K562 (cell line): ENCODE data around the gene APOO.

Experiments used
- FOXA1 ChIP-seq: fragments of 450-650 bp; IDR thresholded peaks from 2 replicates; pipeline ENCODE4 v1.6.1; 2016; ENCODE audit warnings: mild to moderate bottlenecking, borderline replicate concordance
- HDAC2 ChIP-seq: fragments of 450-650 bp; IDR thresholded peaks from 2 replicates; pipeline ENCODE4 v1.6.1; 2016; ENCODE audit warnings: mild to moderate bottlenecking
- POLR2A ChIP-seq: fragments of 450-650 bp; conservative IDR thresholded peaks from 2 replicates; pipeline ENCODE4 v1.6.1; 2016
- SREBF2 ChIP-seq: sonication (generic); formaldehyde crosslinking; IDR thresholded peaks from 2 replicates; pipeline ENCODE4 v1.4.0; 2020; ENCODE audit warnings: mild to moderate bottlenecking, missing genetic modification reagents
- TSC22D4 ChIP-seq: fragments of 450-650 bp; IDR thresholded peaks from 2 replicates; pipeline ENCODE4 v1.6.1; 2016; ENCODE audit warnings: missing genetic modification characterization, missing biosample characterization, control low read depth
- ZNF57 ChIP-seq: fragments of 450-650 bp; formaldehyde crosslinking; IDR thresholded peaks from 2 replicates; pipeline ENCODE4 v1.4.0; 2020; ENCODE audit warnings: mild to moderate bottlenecking, moderate library complexity
- TF ChIP-seq, protein P1 (sequence below): fragments of 450-650 bp; formaldehyde crosslinking; IDR thresholded peaks from 2 replicates; pipeline ENCODE4 v1.4.0; 2022; ENCODE audit warnings: missing genetic modification characterization
- TF ChIP-seq, protein P2 (sequence below): sonication (generic); formaldehyde crosslinking; IDR thresholded peaks from 2 replicates; pipeline ENCODE4 v1.8.1; 2022; ENCODE audit warnings: missing genetic modification reagents
- TF ChIP-seq, protein P3 (sequence below): sonication (generic); formaldehyde crosslinking; IDR thresholded peaks from 2 replicates; pipeline ENCODE4 v1.8.1; 2023; ENCODE audit warnings: mild to moderate bottlenecking, missing genetic modification reagents
- TF ChIP-seq, protein P4 (sequence below), 3 experiments: IDR thresholded peaks in 2 of 3; conservative IDR thresholded peaks in 1 of 3; 2 replicates each; pipeline ENCODE4 v1.5.1; 2011 to 2012; ENCODE audit warnings: low read length in 3 of 3, mild to moderate bottlenecking in 3 of 3, control low read depth in 2 of 3, improper control_type of control experiment in 1 of 3, inconsistent platforms in 1 of 3, low read depth in 1 of 3, mixed read lengths in 1 of 3, moderate library complexity in 1 of 3; ENCODE audit not compliant: insufficient read depth in 2 of 3

DNA sequence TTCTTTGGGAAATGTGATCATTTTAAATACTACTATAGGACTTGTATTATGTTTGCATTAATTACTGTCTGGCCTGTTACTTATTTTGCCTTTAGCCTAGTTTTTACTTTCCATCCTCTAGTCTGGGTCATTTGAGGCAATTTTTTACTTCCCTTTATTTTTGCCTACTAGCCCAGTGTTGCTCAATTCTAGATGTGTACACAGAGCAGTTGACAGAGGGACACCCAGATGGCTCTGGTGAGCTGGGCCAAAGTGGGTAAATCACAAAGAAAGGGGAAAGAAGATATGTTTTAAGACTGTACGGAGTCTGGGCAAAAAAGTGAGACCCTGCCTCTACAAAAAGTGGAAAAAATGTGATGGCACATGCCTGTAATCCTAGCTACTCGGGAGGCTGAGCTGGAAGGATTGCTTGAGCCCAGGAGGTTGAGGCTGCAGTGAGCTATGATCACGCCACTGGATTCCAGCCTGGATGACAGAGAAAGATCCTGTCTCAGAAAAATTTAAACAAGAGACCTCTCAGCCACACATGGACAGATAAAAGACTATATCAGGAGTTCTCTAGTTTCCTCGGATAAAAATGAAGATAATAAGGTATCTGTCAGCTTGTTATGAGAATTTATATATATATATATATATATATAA lies 35.7 kb downstream of the APOO start:
- TF ChIP-seq FOXA1 (no peak), TSC22D4 (no peak), SREBF2 (no peak), POLR2A (no peak), ZNF57 (CRISPR knock-in tag) (no peak), HDAC2 (no peak)
- TF ChIP-seq, protein P1, sequence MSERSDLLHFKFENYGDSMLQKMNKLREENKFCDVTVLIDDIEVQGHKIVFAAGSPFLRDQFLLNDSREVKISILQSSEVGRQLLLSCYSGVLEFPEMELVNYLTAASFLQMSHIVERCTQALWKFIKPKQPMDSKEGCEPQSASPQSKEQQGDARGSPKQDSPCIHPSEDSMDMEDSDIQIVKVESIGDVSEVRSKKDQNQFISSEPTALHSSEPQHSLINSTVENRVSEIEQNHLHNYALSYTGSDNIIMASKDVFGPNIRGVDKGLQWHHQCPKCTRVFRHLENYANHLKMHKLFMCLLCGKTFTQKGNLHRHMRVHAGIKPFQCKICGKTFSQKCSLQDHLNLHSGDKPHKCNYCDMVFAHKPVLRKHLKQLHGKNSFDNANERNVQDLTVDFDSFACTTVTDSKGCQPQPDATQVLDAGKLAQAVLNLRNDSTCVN: no peak
- TF ChIP-seq, protein P2, sequence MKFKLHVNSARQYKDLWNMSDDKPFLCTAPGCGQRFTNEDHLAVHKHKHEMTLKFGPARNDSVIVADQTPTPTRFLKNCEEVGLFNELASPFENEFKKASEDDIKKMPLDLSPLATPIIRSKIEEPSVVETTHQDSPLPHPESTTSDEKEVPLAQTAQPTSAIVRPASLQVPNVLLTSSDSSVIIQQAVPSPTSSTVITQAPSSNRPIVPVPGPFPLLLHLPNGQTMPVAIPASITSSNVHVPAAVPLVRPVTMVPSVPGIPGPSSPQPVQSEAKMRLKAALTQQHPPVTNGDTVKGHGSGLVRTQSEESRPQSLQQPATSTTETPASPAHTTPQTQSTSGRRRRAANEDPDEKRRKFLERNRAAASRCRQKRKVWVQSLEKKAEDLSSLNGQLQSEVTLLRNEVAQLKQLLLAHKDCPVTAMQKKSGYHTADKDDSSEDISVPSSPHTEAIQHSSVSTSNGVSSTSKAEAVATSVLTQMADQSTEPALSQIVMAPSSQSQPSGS (CRISPR knock-in tag): no peak
- TF ChIP-seq, protein P3, sequence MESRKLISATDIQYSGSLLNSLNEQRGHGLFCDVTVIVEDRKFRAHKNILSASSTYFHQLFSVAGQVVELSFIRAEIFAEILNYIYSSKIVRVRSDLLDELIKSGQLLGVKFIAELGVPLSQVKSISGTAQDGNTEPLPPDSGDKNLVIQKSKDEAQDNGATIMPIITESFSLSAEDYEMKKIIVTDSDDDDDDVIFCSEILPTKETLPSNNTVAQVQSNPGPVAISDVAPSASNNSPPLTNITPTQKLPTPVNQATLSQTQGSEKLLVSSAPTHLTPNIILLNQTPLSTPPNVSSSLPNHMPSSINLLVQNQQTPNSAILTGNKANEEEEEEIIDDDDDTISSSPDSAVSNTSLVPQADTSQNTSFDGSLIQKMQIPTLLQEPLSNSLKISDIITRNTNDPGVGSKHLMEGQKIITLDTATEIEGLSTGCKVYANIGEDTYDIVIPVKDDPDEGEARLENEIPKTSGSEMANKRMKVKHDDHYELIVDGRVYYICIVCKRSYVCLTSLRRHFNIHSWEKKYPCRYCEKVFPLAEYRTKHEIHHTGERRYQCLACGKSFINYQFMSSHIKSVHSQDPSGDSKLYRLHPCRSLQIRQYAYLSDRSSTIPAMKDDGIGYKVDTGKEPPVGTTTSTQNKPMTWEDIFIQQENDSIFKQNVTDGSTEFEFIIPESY (CRISPR knock-in tag): no peak
- TF ChIP-seq, protein P4, sequence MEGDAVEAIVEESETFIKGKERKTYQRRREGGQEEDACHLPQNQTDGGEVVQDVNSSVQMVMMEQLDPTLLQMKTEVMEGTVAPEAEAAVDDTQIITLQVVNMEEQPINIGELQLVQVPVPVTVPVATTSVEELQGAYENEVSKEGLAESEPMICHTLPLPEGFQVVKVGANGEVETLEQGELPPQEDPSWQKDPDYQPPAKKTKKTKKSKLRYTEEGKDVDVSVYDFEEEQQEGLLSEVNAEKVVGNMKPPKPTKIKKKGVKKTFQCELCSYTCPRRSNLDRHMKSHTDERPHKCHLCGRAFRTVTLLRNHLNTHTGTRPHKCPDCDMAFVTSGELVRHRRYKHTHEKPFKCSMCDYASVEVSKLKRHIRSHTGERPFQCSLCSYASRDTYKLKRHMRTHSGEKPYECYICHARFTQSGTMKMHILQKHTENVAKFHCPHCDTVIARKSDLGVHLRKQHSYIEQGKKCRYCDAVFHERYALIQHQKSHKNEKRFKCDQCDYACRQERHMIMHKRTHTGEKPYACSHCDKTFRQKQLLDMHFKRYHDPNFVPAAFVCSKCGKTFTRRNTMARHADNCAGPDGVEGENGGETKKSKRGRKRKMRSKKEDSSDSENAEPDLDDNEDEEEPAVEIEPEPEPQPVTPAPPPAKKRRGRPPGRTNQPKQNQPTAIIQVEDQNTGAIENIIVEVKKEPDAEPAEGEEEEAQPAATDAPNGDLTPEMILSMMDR (IDR thresholded peaks at IDR 0.05 in 2 of 3, conservative IDR thresholded peaks at IDR 0.05 in 1 of 3; ENCODE audit: insufficient read depth in 2 of 3, low read depth in 1 of 3, low read length in 3 of 3): no peak
